HepG2 (cell line): ENCODE results near the gene MCEE. TPM values are rescaled to one million over a fixed set of nuclear protein-coding genes. Genes with fewer than 3 reads are reported as not detected.

Experiments
- AKAP8 ChIP-seq: sonication (generic); formaldehyde crosslinking; IDR thresholded peaks from 2 replicates; pipeline ENCODE4 v1.5.1; 2020; ENCODE audit warnings: mild to moderate bottlenecking, missing genetic modification reagents
- CBX5 ChIP-seq: sonication (generic); formaldehyde crosslinking; IDR thresholded peaks from 2 replicates; pipeline ENCODE4 v1.4.0; 2020; ENCODE audit warnings: missing genetic modification reagents, borderline replicate concordance
- DPF2 ChIP-seq: sonication (generic); formaldehyde crosslinking; IDR thresholded peaks from 2 replicates; pipeline ENCODE4 v1.4.0; 2020; ENCODE audit warnings: mild to moderate bottlenecking, low read depth, missing genetic modification reagents, borderline replicate concordance
- ESRRA ChIP-seq: sonication (generic); formaldehyde crosslinking; IDR thresholded peaks from 2 replicates; pipeline ENCODE4 v1.5.1; 2020; ENCODE audit warnings: mild to moderate bottlenecking, low read depth, missing genetic modification reagents
- FOXC1 ChIP-seq: sonication (generic); formaldehyde crosslinking; IDR thresholded peaks from 2 replicates; pipeline ENCODE4 v1.8.0; 2022; ENCODE audit warnings: mild to moderate bottlenecking, missing genetic modification reagents, borderline replicate concordance
- HNRNPLL ChIP-seq: fragments of 200-400 bp; formaldehyde crosslinking; IDR thresholded peaks from 2 replicates; pipeline ENCODE4 v1.6.1; 2017; ENCODE audit warnings: mild to moderate bottlenecking, low read depth, low read length; ENCODE audit not compliant: poor library complexity, severe bottlenecking
- HNRNPUL1 ChIP-seq: fragments of 200-400 bp; formaldehyde crosslinking; IDR thresholded peaks from 2 replicates; pipeline ENCODE4 v1.6.1; 2017; ENCODE audit warnings: low read depth, mild to moderate bottlenecking, low read length, moderate library complexity
- MTA1 ChIP-seq: sonication (generic); formaldehyde crosslinking; IDR thresholded peaks from 2 replicates; pipeline ENCODE4 v1.4.0; 2020; ENCODE audit warnings: missing genetic modification reagents, mild to moderate bottlenecking, borderline replicate concordance
- NRL ChIP-seq: sonication (generic); formaldehyde crosslinking; IDR thresholded peaks from 2 replicates; pipeline ENCODE4 v1.5.0; 2020; ENCODE audit warnings: missing genetic modification reagents, mild to moderate bottlenecking, moderate library complexity, borderline replicate concordance
- PAX8 ChIP-seq: sonication (generic); formaldehyde crosslinking; IDR thresholded peaks from 2 replicates; pipeline ENCODE4 v1.8.0; 2022; ENCODE audit warnings: mild to moderate bottlenecking, missing genetic modification reagents, borderline replicate concordance
- SAFB2 ChIP-seq: sonication (generic); formaldehyde crosslinking; IDR thresholded peaks from 2 replicates; pipeline ENCODE4 v1.5.1; 2020; ENCODE audit warnings: missing genetic modification reagents, low read depth, mild to moderate bottlenecking, borderline replicate concordance
- TARDBP ChIP-seq: sonication (generic); formaldehyde crosslinking; IDR thresholded peaks from 2 replicates; pipeline ENCODE4 v1.8.0; 2022; ENCODE audit warnings: mild to moderate bottlenecking, missing genetic modification reagents
- TBP ChIP-seq: sonication (generic); formaldehyde crosslinking; IDR thresholded peaks from 2 replicates; pipeline ENCODE4 v1.5.0; 2020; ENCODE audit warnings: missing genetic modification reagents
- TGIF2 ChIP-seq: IDR thresholded peaks from 2 replicates; pipeline ENCODE4 v1.6.1; 2016; ENCODE audit warnings: control low read depth, missing compliant biosample characterization
- ZNF232 ChIP-seq: sonication (generic); formaldehyde crosslinking; IDR thresholded peaks from 2 replicates; pipeline ENCODE4 v1.4.0; 2020; ENCODE audit warnings: missing genetic modification reagents, borderline replicate concordance
- ZNF256 ChIP-seq: sonication (generic); formaldehyde crosslinking; conservative IDR thresholded peaks from 2 replicates; pipeline ENCODE4 v1.4.0; 2020; ENCODE audit warnings: missing genetic modification reagents
- ZNF335 ChIP-seq: sonication (generic); formaldehyde crosslinking; IDR thresholded peaks from 2 replicates; pipeline ENCODE4 v1.4.0; 2020; ENCODE audit warnings: missing genetic modification reagents
- ZNF652 ChIP-seq: IDR thresholded peaks from 2 replicates; pipeline ENCODE4 v1.6.1; 2016; ENCODE audit warnings: low read depth, borderline replicate concordance
- ZNF720 ChIP-seq: sonication (generic); formaldehyde crosslinking; IDR thresholded peaks from 2 replicates; pipeline ENCODE4 v1.4.0; 2020; ENCODE audit warnings: missing genetic modification reagents
- polyA plus RNA-seq, 8 experiments: library from polyadenylated mRNA; depleted of rRNA in 3 of 8; stranded (reverse) in 7 of 8; unstranded in 1 of 8; fragments of >200 nt; fragmentation: Illumina TruSeq in 4 of 8; extraction: Trizol in 4 of 8; gene quantifications; 2 replicates each; pipeline versions ENCODE4 v1.2.1 to v1.2.3, GENCODE V29; 2011 to 2016; ENCODE audit warnings: low read depth in 4 of 8, missing spikeins in 1 of 8, mixed read lengths in 1 of 8; ENCODE audit not compliant: insufficient read depth in 1 of 8
- total RNA-seq, 5 experiments: library from RNA; depleted of rRNA; stranded (reverse); fragments of >200 nt; fragmentation: Illumina TruSeq; extraction: Trizol; gene quantifications; 2 replicates each; pipeline ENCODE4 v1.2.3, GENCODE V29; 2016; ENCODE audit warnings: low read depth in 1 of 5
- TF ChIP-seq, protein P1 (sequence below): sonication (generic); formaldehyde crosslinking; IDR thresholded peaks from 2 replicates; pipeline ENCODE4 v1.5.0; 2020; ENCODE audit warnings: mild to moderate bottlenecking, missing genetic modification reagents, borderline replicate concordance
- TF ChIP-seq, protein P2 (sequence below): sonication (generic); formaldehyde crosslinking; IDR thresholded peaks from 2 replicates; pipeline ENCODE4 v1.4.0; 2020; ENCODE audit warnings: missing genetic modification reagents, borderline replicate concordance
- TF ChIP-seq, protein P3 (sequence below): sonication (generic); formaldehyde crosslinking; IDR thresholded peaks from 2 replicates; pipeline ENCODE4 v1.5.0; 2020; ENCODE audit warnings: missing genetic modification reagents
- TF ChIP-seq, protein P4 (sequence below): sonication (generic); formaldehyde crosslinking; IDR thresholded peaks from 2 replicates; pipeline ENCODE4 v1.8.1; 2023; ENCODE audit warnings: missing genetic modification reagents, mild to moderate bottlenecking, borderline replicate concordance

Gene MCEE
- total and polyA plus RNA-seq, 2 of the 13 experiments (the other 11 are each of a cell fraction or from before 2014, with no cell fraction given) = 32.0 to 66.9 TPM

DNA sequence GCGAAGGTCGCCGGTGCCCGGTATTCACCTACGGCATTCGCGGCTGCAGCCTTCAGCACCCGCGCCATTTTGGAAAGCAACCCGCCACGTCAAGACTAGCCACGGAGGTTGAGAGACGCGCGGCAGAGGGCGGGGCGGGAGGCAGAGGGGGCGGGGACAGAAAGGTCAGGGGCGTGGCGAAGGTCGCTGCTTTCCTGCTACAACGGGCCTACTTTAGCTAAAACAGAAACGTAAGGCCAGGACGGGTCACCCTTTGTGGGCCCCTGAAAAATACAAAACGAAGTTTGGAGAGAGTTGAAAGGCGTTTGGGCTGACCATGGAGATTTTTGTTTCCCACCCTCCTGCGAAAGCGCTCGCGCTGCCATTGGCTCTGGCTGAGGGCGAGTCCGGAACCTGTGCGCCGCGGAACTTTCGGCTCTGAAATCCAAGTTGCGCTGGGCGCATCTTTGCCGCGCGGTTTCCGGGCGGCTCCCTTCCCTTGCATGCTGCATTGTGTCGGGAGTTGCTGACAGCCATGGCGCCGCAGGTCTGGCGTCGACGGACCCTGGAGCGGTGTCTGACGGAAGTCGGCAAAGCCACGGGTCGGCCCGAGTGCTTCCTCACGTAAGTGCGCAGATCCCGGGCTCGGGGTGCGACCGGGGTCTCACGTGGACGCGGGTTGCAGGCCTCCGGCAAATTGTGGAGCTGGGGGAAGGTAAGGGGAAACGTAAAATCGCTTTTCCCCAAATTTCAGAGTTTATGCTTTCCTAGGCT lies at the start of gene MCEE, which contains the start of gene MPHOSPH10 (continued):
- TF ChIP-seq ZNF652 = no peak
- peak; percentile 94 for TF ChIP-seq ZNF232 (CRISPR knock-in tag)
- TF ChIP-seq HNRNPLL = peak; percentile 92
- TF ChIP-seq ZNF256 (CRISPR knock-in tag) = peak; percentile 95; the same call in 1 of the 2 replicates
- TF ChIP-seq CBX5 (CRISPR knock-in tag) = peak; percentile 90
- peak; percentile 50; the same call in 1 of the 2 replicates for TF ChIP-seq ESRRA (CRISPR knock-in tag)
- TF ChIP-seq FOXC1 (CRISPR knock-in tag) = peak; percentile 98
- peak; percentile 82 for TF ChIP-seq AKAP8
- peak; percentile 79; the same call in 1 of the 2 replicates for TF ChIP-seq ZNF720 (CRISPR knock-in tag)
- peak; percentile 98 for TF ChIP-seq TGIF2
- no peak for TF ChIP-seq TBP
- peak; percentile 98 for TF ChIP-seq NRL (CRISPR knock-in tag)
- peak; percentile 91 for TF ChIP-seq ZNF335
- TF ChIP-seq, protein P1, sequence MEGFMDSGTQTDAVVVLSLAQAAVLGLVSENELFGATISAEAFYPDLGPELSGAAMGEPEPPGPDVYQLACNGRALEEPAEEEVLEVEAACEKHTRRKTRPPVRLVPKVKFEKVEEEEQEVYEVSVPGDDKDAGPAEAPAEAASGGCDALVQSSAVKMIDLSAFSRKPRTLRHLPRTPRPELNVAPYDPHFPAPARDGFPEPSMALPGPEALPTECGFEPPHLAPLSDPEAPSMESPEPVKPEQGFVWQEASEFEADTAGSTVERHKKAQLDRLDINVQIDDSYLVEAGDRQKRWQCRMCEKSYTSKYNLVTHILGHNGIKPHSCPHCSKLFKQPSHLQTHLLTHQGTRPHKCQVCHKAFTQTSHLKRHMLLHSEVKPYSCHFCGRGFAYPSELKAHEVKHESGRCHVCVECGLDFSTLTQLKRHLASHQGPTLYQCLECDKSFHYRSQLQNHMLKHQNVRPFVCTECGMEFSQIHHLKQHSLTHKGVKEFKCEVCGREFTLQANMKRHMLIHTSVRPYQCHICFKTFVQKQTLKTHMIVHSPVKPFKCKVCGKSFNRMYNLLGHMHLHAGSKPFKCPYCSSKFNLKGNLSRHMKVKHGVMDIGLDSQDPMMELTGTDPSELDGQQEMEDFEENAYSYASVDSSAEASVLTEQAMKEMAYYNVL = peak; percentile 40; the same call in 1 of the 2 replicates
- no peak for TF ChIP-seq DPF2 (CRISPR knock-in tag)
- TF ChIP-seq, protein P2, sequence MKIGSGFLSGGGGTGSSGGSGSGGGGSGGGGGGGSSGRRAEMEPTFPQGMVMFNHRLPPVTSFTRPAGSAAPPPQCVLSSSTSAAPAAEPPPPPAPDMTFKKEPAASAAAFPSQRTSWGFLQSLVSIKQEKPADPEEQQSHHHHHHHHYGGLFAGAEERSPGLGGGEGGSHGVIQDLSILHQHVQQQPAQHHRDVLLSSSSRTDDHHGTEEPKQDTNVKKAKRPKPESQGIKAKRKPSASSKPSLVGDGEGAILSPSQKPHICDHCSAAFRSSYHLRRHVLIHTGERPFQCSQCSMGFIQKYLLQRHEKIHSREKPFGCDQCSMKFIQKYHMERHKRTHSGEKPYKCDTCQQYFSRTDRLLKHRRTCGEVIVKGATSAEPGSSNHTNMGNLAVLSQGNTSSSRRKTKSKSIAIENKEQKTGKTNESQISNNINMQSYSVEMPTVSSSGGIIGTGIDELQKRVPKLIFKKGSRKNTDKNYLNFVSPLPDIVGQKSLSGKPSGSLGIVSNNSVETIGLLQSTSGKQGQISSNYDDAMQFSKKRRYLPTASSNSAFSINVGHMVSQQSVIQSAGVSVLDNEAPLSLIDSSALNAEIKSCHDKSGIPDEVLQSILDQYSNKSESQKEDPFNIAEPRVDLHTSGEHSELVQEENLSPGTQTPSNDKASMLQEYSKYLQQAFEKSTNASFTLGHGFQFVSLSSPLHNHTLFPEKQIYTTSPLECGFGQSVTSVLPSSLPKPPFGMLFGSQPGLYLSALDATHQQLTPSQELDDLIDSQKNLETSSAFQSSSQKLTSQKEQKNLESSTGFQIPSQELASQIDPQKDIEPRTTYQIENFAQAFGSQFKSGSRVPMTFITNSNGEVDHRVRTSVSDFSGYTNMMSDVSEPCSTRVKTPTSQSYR (CRISPR knock-in tag) = peak; percentile 40; the same call in 1 of the 2 replicates
- peak; percentile 6; the same call in 1 of the 2 replicates for TF ChIP-seq MTA1 (CRISPR knock-in tag)
- TF ChIP-seq, protein P3, sequence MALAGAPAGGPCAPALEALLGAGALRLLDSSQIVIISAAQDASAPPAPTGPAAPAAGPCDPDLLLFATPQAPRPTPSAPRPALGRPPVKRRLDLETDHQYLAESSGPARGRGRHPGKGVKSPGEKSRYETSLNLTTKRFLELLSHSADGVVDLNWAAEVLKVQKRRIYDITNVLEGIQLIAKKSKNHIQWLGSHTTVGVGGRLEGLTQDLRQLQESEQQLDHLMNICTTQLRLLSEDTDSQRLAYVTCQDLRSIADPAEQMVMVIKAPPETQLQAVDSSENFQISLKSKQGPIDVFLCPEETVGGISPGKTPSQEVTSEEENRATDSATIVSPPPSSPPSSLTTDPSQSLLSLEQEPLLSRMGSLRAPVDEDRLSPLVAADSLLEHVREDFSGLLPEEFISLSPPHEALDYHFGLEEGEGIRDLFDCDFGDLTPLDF (CRISPR knock-in tag) = no peak; the same call in 1 of the 2 replicates
- peak; percentile 49; the same call in 1 of the 2 replicates for TF ChIP-seq TARDBP (CRISPR knock-in tag)
- TF ChIP-seq HNRNPUL1 = peak; percentile 47; the same call in 1 of the 2 replicates
- peak; percentile 81; the same call in 1 of the 2 replicates for TF ChIP-seq PAX8 (CRISPR knock-in tag)
- peak; percentile 90; the same call in 1 of the 2 replicates for TF ChIP-seq SAFB2 (CRISPR knock-in tag)
- TF ChIP-seq, protein P4, sequence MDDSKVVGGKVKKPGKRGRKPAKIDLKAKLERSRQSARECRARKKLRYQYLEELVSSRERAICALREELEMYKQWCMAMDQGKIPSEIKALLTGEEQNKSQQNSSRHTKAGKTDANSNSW (CRISPR knock-in tag) = peak; percentile 97
